HepG2 (cell line): Measurements from ENCODE around the gene LSM11. TPM values are rescaled to one million over a fixed set of nuclear protein-coding genes. Genes with fewer than 3 reads are reported as not detected.

Experiments
- CHCHD3 ChIP-seq: sonication (generic); formaldehyde crosslinking; IDR thresholded peaks from 2 replicates; pipeline ENCODE4 v1.8.0; 2022; ENCODE audit warnings: mild to moderate bottlenecking, missing genetic modification reagents, moderate library complexity
- EHMT2 ChIP-seq: fragments of 200-600 bp; sonication (generic); IDR thresholded peaks from 2 replicates; pipeline ENCODE4 v1.7.0; 2017; ENCODE audit warnings: antibody characterized with exemption, low read depth, low read length, borderline replicate concordance
- EP300 ChIP-seq, 3 experiments: sonication (generic) in 1 of 3; formaldehyde crosslinking in 1 of 3; IDR thresholded peaks; 2 replicates each; pipeline versions ENCODE4 v1.5.1 to v1.6.1; 2011 to 2020; ENCODE audit warnings: low read depth in 2 of 3, low read length in 2 of 3, borderline replicate concordance in 1 of 3, improper control_type of control experiment in 1 of 3, mild to moderate bottlenecking in 1 of 3, missing genetic modification reagents in 1 of 3, moderate library complexity in 1 of 3
- FOXA1 ChIP-seq, 2 experiments: fragments of 450-650 bp in 1 of 2; sonication (generic) in 1 of 2; formaldehyde crosslinking in 1 of 2; IDR thresholded peaks; 2 replicates each; pipeline versions ENCODE4 v1.4.0 to v1.6.1; 2016 to 2020; ENCODE audit warnings: missing genetic modification reagents in 1 of 2
- MBNL3 ChIP-seq: fragments of 250-450 bp; sonication (Bioruptor Pico); conservative IDR thresholded peaks from 2 replicates; pipeline ENCODE4 v1.8.0; 2022; ENCODE audit warnings: mild to moderate bottlenecking, inconsistent platforms
- POLR2G ChIP-seq: fragments of 200-400 bp; formaldehyde crosslinking; IDR thresholded peaks from 2 replicates; pipeline ENCODE4 v1.6.1; 2018; ENCODE audit warnings: mild to moderate bottlenecking, low read depth, low read length, moderate library complexity
- RELA ChIP-seq: sonication (generic); formaldehyde crosslinking; IDR thresholded peaks from 2 replicates; pipeline ENCODE4 v1.4.0; 2020; ENCODE audit warnings: missing genetic modification reagents
- SATB2 ChIP-seq: sonication (generic); formaldehyde crosslinking; IDR thresholded peaks from 2 replicates; pipeline ENCODE4 v1.5.0; 2020; ENCODE audit warnings: missing genetic modification reagents
- SIN3A ChIP-seq: IDR thresholded peaks from 2 replicates; pipeline ENCODE4 v1.6.1; 2011; ENCODE audit warnings: low read depth, mild to moderate bottlenecking, control low read depth, low read length, borderline replicate concordance
- SRF ChIP-seq: IDR thresholded peaks from 2 replicates; pipeline ENCODE4 v1.6.1; 2011; ENCODE audit warnings: mild to moderate bottlenecking, low read depth, low read length, moderate library complexity
- ZBED4 ChIP-seq: sonication (generic); formaldehyde crosslinking; IDR thresholded peaks from 2 replicates; pipeline ENCODE4 v1.4.0; 2020; ENCODE audit warnings: missing genetic modification reagents, borderline replicate concordance
- ZC3H13 ChIP-seq: sonication (generic); formaldehyde crosslinking; IDR thresholded peaks from 2 replicates; pipeline ENCODE4 v1.8.1; 2023; ENCODE audit warnings: mild to moderate bottlenecking, missing genetic modification reagents, moderate library complexity
- ZNF12 ChIP-seq: sonication (generic); formaldehyde crosslinking; IDR thresholded peaks from 2 replicates; pipeline ENCODE4 v1.5.0; 2020; ENCODE audit warnings: missing genetic modification reagents
- ZNF124 ChIP-seq: sonication (generic); formaldehyde crosslinking; IDR thresholded peaks from 2 replicates; pipeline ENCODE4 v1.4.0; 2020; ENCODE audit warnings: missing genetic modification reagents
- ZNF883 ChIP-seq: sonication (generic); formaldehyde crosslinking; IDR thresholded peaks from 2 replicates; pipeline ENCODE4 v1.5.1; 2020; ENCODE audit warnings: mild to moderate bottlenecking, missing genetic modification reagents; ENCODE audit errors: not compliant biosample characterization
- polyA plus RNA-seq, 8 experiments: library from polyadenylated mRNA; depleted of rRNA in 3 of 8; stranded (reverse) in 7 of 8; unstranded in 1 of 8; fragments of >200 nt; fragmentation: Illumina TruSeq in 4 of 8; extraction: Trizol in 4 of 8; gene quantifications; 2 replicates each; pipeline versions ENCODE4 v1.2.1 to v1.2.3, GENCODE V29; 2011 to 2016; ENCODE audit warnings: low read depth in 4 of 8, missing spikeins in 1 of 8, mixed read lengths in 1 of 8; ENCODE audit not compliant: insufficient read depth in 1 of 8
- total RNA-seq, 5 experiments: library from RNA; depleted of rRNA; stranded (reverse); fragments of >200 nt; fragmentation: Illumina TruSeq; extraction: Trizol; gene quantifications; 2 replicates each; pipeline ENCODE4 v1.2.3, GENCODE V29; 2016; ENCODE audit warnings: low read depth in 1 of 5
- TF ChIP-seq, protein P1 (sequence below): IDR thresholded peaks from 2 replicates; pipeline ENCODE4 v1.6.1; 2016; ENCODE audit warnings: low read depth, missing genetic modification reagents, missing compliant biosample characterization

LSM11 gene
- total and polyA plus RNA-seq, 2 of the 13 experiments (the other 11 are each of a cell fraction or from before 2014, with no cell fraction given): 4.5 to 7.2 TPM

- TF ChIP-seq SATB2 (CRISPR knock-in tag): no peak
- TF ChIP-seq EP300 (IDR thresholded peaks at IDR 0.05; ENCODE audit: low read depth in 2 of 2, low read length in 2 of 2): 0 out of 4 replicates have a peak, but pooled peaks of 1 of the 2 experiments have one; percentile 33
- TF ChIP-seq EP300 (CRISPR knock-in tag; IDR thresholded peaks at IDR 0.05; ENCODE audit: borderline replicate concordance): no peak
- no peak for TF ChIP-seq EHMT2
- TF ChIP-seq SIN3A: 0 out of 2 replicates have a peak, but pooled peaks have one; percentile 22
- 0 out of 2 replicates have a peak, but pooled peaks have one; percentile 65 for TF ChIP-seq CHCHD3 (CRISPR knock-in tag)
- TF ChIP-seq, protein P1, sequence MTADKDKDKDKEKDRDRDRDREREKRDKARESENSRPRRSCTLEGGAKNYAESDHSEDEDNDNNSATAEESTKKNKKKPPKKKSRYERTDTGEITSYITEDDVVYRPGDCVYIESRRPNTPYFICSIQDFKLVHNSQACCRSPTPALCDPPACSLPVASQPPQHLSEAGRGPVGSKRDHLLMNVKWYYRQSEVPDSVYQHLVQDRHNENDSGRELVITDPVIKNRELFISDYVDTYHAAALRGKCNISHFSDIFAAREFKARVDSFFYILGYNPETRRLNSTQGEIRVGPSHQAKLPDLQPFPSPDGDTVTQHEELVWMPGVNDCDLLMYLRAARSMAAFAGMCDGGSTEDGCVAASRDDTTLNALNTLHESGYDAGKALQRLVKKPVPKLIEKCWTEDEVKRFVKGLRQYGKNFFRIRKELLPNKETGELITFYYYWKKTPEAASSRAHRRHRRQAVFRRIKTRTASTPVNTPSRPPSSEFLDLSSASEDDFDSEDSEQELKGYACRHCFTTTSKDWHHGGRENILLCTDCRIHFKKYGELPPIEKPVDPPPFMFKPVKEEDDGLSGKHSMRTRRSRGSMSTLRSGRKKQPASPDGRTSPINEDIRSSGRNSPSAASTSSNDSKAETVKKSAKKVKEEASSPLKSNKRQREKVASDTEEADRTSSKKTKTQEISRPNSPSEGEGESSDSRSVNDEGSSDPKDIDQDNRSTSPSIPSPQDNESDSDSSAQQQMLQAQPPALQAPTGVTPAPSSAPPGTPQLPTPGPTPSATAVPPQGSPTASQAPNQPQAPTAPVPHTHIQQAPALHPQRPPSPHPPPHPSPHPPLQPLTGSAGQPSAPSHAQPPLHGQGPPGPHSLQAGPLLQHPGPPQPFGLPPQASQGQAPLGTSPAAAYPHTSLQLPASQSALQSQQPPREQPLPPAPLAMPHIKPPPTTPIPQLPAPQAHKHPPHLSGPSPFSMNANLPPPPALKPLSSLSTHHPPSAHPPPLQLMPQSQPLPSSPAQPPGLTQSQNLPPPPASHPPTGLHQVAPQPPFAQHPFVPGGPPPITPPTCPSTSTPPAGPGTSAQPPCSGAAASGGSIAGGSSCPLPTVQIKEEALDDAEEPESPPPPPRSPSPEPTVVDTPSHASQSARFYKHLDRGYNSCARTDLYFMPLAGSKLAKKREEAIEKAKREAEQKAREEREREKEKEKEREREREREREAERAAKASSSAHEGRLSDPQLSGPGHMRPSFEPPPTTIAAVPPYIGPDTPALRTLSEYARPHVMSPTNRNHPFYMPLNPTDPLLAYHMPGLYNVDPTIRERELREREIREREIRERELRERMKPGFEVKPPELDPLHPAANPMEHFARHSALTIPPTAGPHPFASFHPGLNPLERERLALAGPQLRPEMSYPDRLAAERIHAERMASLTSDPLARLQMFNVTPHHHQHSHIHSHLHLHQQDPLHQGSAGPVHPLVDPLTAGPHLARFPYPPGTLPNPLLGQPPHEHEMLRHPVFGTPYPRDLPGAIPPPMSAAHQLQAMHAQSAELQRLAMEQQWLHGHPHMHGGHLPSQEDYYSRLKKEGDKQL (CRISPR knock-in tag): 0 out of 2 replicates have a peak, but pooled peaks have one; percentile 37
- no peak; the same call in 1 of the 2 replicates for TF ChIP-seq SRF
- TF ChIP-seq RELA (CRISPR knock-in tag): peak; percentile 73; the same call in 1 of the 2 replicates
- no peak for TF ChIP-seq ZNF12 (CRISPR knock-in tag)
- peak; percentile 67; the same call in 1 of the 2 replicates for TF ChIP-seq ZNF124 (CRISPR knock-in tag)
- no peak for TF ChIP-seq MBNL3
- TF ChIP-seq ZC3H13: peak; percentile 58; the same call in 1 of the 2 replicates
- TF ChIP-seq FOXA1 (IDR thresholded peaks at IDR 0.05): no peak
- TF ChIP-seq FOXA1 (CRISPR knock-in tag; IDR thresholded peaks at IDR 0.05): 0 out of 2 replicates have a peak, but pooled peaks have one; percentile 25
- peak; percentile 55; the same call in 1 of the 2 replicates for TF ChIP-seq ZBED4 (CRISPR knock-in tag)
- TF ChIP-seq ZNF883: peak; percentile 22
- TF ChIP-seq POLR2G: peak; percentile 57
Observed at GRCh38 chr5:157743163-157744050, at the start of gene LSM11 (continued).
